H1 (cell line): ENCODE results near the gene TLCD5. TPM values are rescaled to one million over a fixed set of nuclear protein-coding genes. Genes with fewer than 3 reads are reported as not detected.

ENCODE experiments used
- CTCF ChIA-PET: fragments of 300-600 bp; sonication (Branson Sonifier 250); formaldehyde crosslinking; loops from one replicate; lab custom pipeline; 2021; ENCODE audit not compliant: partially characterized antibody; lab: Charles Lee
- POLR2A ChIA-PET: fragments of 300-600 bp; sonication (Branson Sonifier 250); formaldehyde crosslinking; loops from one replicate; lab custom pipeline; 2021; ENCODE audit warnings: inconsistent platforms; ENCODE audit not compliant: partially characterized antibody; lab: Charles Lee
- DNase-seq, 2 experiments: peaks; one replicate each; pipeline versions ENCODE4 v3.0.0 to v3.0.0-alpha.2; 2010 to 2022; ENCODE audit warnings: low spot score in 2 of 2, low read depth in 1 of 2, mixed read lengths in 1 of 2
- FAIRE-seq: peaks from 2 replicates; lab custom pipeline; 2011; peaks lifted over from hg19 to GRCh38; lab: Jason Lieb, UNC
- H2AFZ ChIP-seq: 2 replicates; pipeline ENCODE4 v1.8.1; 2012; ENCODE audit warnings: low read length, inconsistent platforms
- H2AK5ac ChIP-seq: 2 replicates; pipeline ENCODE4 v1.6.1; 2013; ENCODE audit warnings: low read depth, low read length
- H2BK120ac ChIP-seq: replicated peaks from 2 replicates; pipeline ENCODE3; 2013; ENCODE audit warnings: low read depth, low read length, inconsistent platforms
- H2BK12ac ChIP-seq: 2 replicates; pipeline ENCODE4 v1.6.1; 2013; ENCODE audit warnings: low read depth, low read length
- H2BK15ac ChIP-seq: 2 replicates; pipeline ENCODE4 v1.6.1; 2013; ENCODE audit warnings: low read length
- H2BK20ac ChIP-seq: 2 replicates; pipeline ENCODE4 v1.6.1; 2013; ENCODE audit warnings: low read length
- H2BK5ac ChIP-seq: 2 replicates; pipeline ENCODE4 v1.6.1; 2013; ENCODE audit warnings: low read depth, low read length
- H3K14ac ChIP-seq: 2 replicates; pipeline ENCODE4 v1.6.1; 2013; ENCODE audit warnings: inconsistent platforms; ENCODE audit not compliant: insufficient read length
- H3K18ac ChIP-seq: 2 replicates; pipeline ENCODE4 v1.6.1; 2013; ENCODE audit warnings: low read length; ENCODE audit errors: extremely low read depth
- H3K23ac ChIP-seq: 2 replicates; pipeline ENCODE4 v1.6.1; 2013; ENCODE audit warnings: inconsistent platforms; ENCODE audit not compliant: insufficient read length
- H3K23me2 ChIP-seq: 2 replicates; pipeline ENCODE4 v1.6.1; 2013; ENCODE audit warnings: low read depth, low read length
- H3K27ac ChIP-seq: 2 replicates; pipeline ENCODE4 v1.6.1; 2011; ENCODE audit warnings: low read depth, low read length, inconsistent platforms
- H3K27me3 ChIP-seq, 4 experiments: replicated peaks in 1 of 4; 1 replicate in 1 of 4; 2 replicates in 3 of 4; pipeline versions ENCODE4 v1.6.1 to v1.8.1; 2011 to 2013; ENCODE audit warnings: low read length in 3 of 4, mild to moderate bottlenecking in 3 of 4, inconsistent platforms in 2 of 4, mixed read lengths in 2 of 4, moderate library complexity in 1 of 4; ENCODE audit not compliant: control insufficient read depth in 3 of 4, insufficient read depth in 3 of 4; ENCODE audit errors: extremely low read depth in 1 of 4
- H3K36me3 ChIP-seq, 4 experiments: 2 replicates each; pipeline versions ENCODE4 v1.6.1 to v1.8.1; 2011 to 2013; ENCODE audit warnings: mild to moderate bottlenecking in 4 of 4, low read length in 3 of 4, moderate library complexity in 2 of 4, control low read depth in 1 of 4, inconsistent platforms in 1 of 4; ENCODE audit not compliant: insufficient read depth in 4 of 4, control insufficient read depth in 2 of 4
- H3K4ac ChIP-seq: replicated peaks from 2 replicates; pipeline ENCODE3; 2013; ENCODE audit warnings: low read length, low read depth, mixed read lengths, inconsistent platforms; ENCODE audit not compliant: insufficient read length
- H3K4me1 ChIP-seq, 4 experiments: replicated peaks in 1 of 4; 1 replicate in 1 of 4; 2 replicates in 3 of 4; pipeline versions ENCODE4 v1.6.1 to v1.8.1; 2011 to 2013; ENCODE audit warnings: low read length in 3 of 4, inconsistent platforms in 2 of 4, mixed read lengths in 1 of 4; ENCODE audit not compliant: insufficient read depth in 4 of 4, control insufficient read depth in 3 of 4
- H3K4me2 ChIP-seq, 2 experiments: 2 replicates each; pipeline versions ENCODE4 v1.6.1 to v1.8.1; 2011 to 2013; ENCODE audit warnings: low read depth in 2 of 2, low read length in 2 of 2, control low read depth in 1 of 2, inconsistent platforms in 1 of 2, mild to moderate bottlenecking in 1 of 2; ENCODE audit not compliant: insufficient read depth in 1 of 2
- H3K4me3 ChIP-seq, 4 experiments: fragments of 200-600, 300-600 bp in 1 of 4; sonication (generic), shearing (Covaris generic), sonication (Bioruptor Twin) in 1 of 4; 2 replicates each; pipeline versions ENCODE4 v1.5.1 to v1.8.1; 2011 to 2016; ENCODE audit warnings: low read length in 4 of 4, low read depth in 3 of 4, control low read depth in 2 of 4, inconsistent platforms in 2 of 4, mild to moderate bottlenecking in 2 of 4, mixed read lengths in 1 of 4, moderate library complexity in 1 of 4; ENCODE audit not compliant: insufficient read depth in 2 of 4; ENCODE audit errors: extremely low read depth in 1 of 4
- H3K56ac ChIP-seq: replicated peaks from 2 replicates; pipeline ENCODE3; 2013; ENCODE audit warnings: low read depth, mild to moderate bottlenecking, mixed read lengths, low read length, inconsistent platforms; ENCODE audit not compliant: insufficient read length
- H3K79me1 ChIP-seq: 2 replicates; pipeline ENCODE4 v1.6.1; 2013; ENCODE audit warnings: low read depth, low read length, control low read depth
- H3K79me2 ChIP-seq, 2 experiments: 2 replicates each; pipeline versions ENCODE4 v1.6.1 to v1.8.1; 2012 to 2013; ENCODE audit warnings: low read length in 2 of 2, mild to moderate bottlenecking in 2 of 2, inconsistent platforms in 1 of 2; ENCODE audit not compliant: insufficient read depth in 2 of 2, control insufficient read depth in 1 of 2
- H3K9ac ChIP-seq, 4 experiments: replicated peaks in 1 of 4; 1 replicate in 1 of 4; 2 replicates in 3 of 4; pipeline versions ENCODE4 v1.6.1 to v1.8.1; 2011 to 2013; ENCODE audit warnings: low read depth in 3 of 4, low read length in 3 of 4, control low read depth in 2 of 4, mild to moderate bottlenecking in 2 of 4, moderate library complexity in 2 of 4, inconsistent platforms in 1 of 4; ENCODE audit errors: extremely low read depth in 1 of 4
- H3K9me3 ChIP-seq, 2 experiments: 2 replicates each; pipeline versions ENCODE4 v1.6.1 to v1.8.1; 2012 to 2013; ENCODE audit warnings: mild to moderate bottlenecking in 2 of 2, moderate library complexity in 2 of 2, control low read depth in 1 of 2, inconsistent platforms in 1 of 2, low read depth in 1 of 2, low read length in 1 of 2, mixed read lengths in 1 of 2; ENCODE audit not compliant: insufficient read depth in 2 of 2
- H4K20me1 ChIP-seq, 2 experiments: replicated peaks in 1 of 2; 2 replicates each; pipeline versions ENCODE3 to v1.8.1; 2011 to 2013; ENCODE audit warnings: inconsistent platforms in 2 of 2, low read length in 2 of 2, mild to moderate bottlenecking in 1 of 2; ENCODE audit not compliant: insufficient read depth in 2 of 2, control insufficient read depth in 1 of 2
- H4K5ac ChIP-seq: 2 replicates; pipeline ENCODE4 v1.6.1; 2013; ENCODE audit warnings: low read length, low read depth, mixed read lengths, inconsistent platforms; ENCODE audit not compliant: insufficient read length
- H4K8ac ChIP-seq: 2 replicates; pipeline ENCODE4 v1.8.0; 2013; ENCODE audit warnings: mild to moderate bottlenecking, moderate library complexity, low read length, inconsistent platforms; ENCODE audit not compliant: insufficient read depth; ENCODE audit errors: extremely low read depth
- H4K91ac ChIP-seq: replicated peaks from 2 replicates; pipeline ENCODE3; 2013; ENCODE audit warnings: low read length, mixed read lengths, inconsistent platforms; ENCODE audit not compliant: insufficient read length
- CEBPB ChIP-seq: IDR thresholded peaks from 2 replicates; pipeline ENCODE4 v1.6.1; 2012; ENCODE audit warnings: low read depth, low read length
- EZH2 ChIP-seq: fragments of 200-600 bp; sonication (generic); IDR thresholded peaks from 2 replicates; pipeline ENCODE4 v1.7.1; 2012; ENCODE audit warnings: low read depth, mild to moderate bottlenecking, moderate library complexity, low read length, inconsistent platforms; ENCODE audit not compliant: severe bottlenecking
- GTF2F1 ChIP-seq: IDR thresholded peaks from 2 replicates; pipeline ENCODE4 v1.6.1; 2012; ENCODE audit warnings: low read depth, low read length, improper control_type of control experiment, borderline replicate concordance
- POLR2A ChIP-seq, 2 experiments: IDR thresholded peaks; 1 replicate in 1 of 2; 2 replicates in 1 of 2; pipeline ENCODE4 v1.6.1; 2011; ENCODE audit warnings: low read depth in 2 of 2, low read length in 2 of 2, mild to moderate bottlenecking in 2 of 2; ENCODE audit errors: control extremely low read depth in 1 of 2
- RXRA ChIP-seq: IDR thresholded peaks from 2 replicates; pipeline ENCODE4 v1.6.1; 2011; ENCODE audit warnings: low read depth, mild to moderate bottlenecking, low read length, moderate library complexity; ENCODE audit not compliant: insufficient read depth
- TAF1 ChIP-seq: IDR thresholded peaks from 2 replicates; pipeline ENCODE4 v1.6.1; 2011; ENCODE audit warnings: mild to moderate bottlenecking, low read depth, low read length
- TAF7 ChIP-seq: optimal IDR thresholded peaks from 2 replicates; pipeline ENCODE3; 2011; ENCODE audit warnings: low read depth, mild to moderate bottlenecking, inconsistent platforms, low read length, moderate library complexity, borderline replicate concordance
- WGBS, 2 experiments: shearing (Covaris generic) in 1 of 2; methylation state at CpG; one replicate each; pipeline versions ENCODE4 v1.1.6 to v1.1.7; 2013 to 2015; ENCODE audit warnings: low lambda C conversion rate in 2 of 2, mixed read lengths in 2 of 2, inconsistent platforms in 1 of 2, low coverage in 1 of 2, missing lambda C conversion rate in 1 of 2; ENCODE audit not compliant: insufficient replicate concordance in 2 of 2, insufficient coverage in 1 of 2, insufficient read length in 1 of 2; ENCODE audit errors: extremely low coverage in 1 of 2, missing lambda C conversion rate in 1 of 2; 5-methylcytosine and 5-hydroxymethylcytosine counted together
- polyA plus RNA-seq, 7 experiments: library from polyadenylated mRNA; depleted of rRNA in 3 of 7; stranded (reverse) in 5 of 7; unstranded in 2 of 7; fragments of >200 nt in 5 of 7; fragments of 200-250 nt in 2 of 7; gene quantifications; 1 replicate in 5 of 7; 2 replicates in 1 of 7; 4 replicates in 1 of 7; pipeline versions ENCODE4 v1.2.1 to v1.2.3, GENCODE V29; 2011 to 2013; ENCODE audit warnings: missing spikeins in 2 of 7, mixed read lengths in 2 of 7
- total RNA-seq: library from RNA; stranded (reverse); fragmentation: NEBNext Ultra II Directional; extraction: Animal tissue kit (Norgen Biotek cat#: 25700); gene quantifications from 2 replicates; pipeline ENCODE4 v1.2.1, GENCODE V29; 2021

TLCD5 gene
- total and polyA plus RNA-seq, 2 of the 8 experiments (the other 6 are each of a cell fraction or from before 2014, with no cell fraction given): 9.5 to 10.1 TPM

- WGBS, 2 experiments: 84 to 100% methylated on average over 2 to 4 of the region's 4 CpGs
- no peak overlapping the region for H3K9ac ChIP-seq
- H3K9me3 ChIP-seq: no peaks in the 10 kb centered on the region
- no peak overlapping the region for H2BK120ac ChIP-seq
- no peaks in the 10 kb centered on the region for H3K27me3 ChIP-seq
- H4K20me1 ChIP-seq: no peaks in the 10 kb centered on the region
- H2AFZ ChIP-seq: no peak overlapping the region
- no peak overlapping the region for H2BK20ac ChIP-seq
- ChIA-PET CTCF (interaction anchor here (0.6 to 10.4 kb wide), 4 partner anchors 10 to 537 kb away, joined by 3 to 89 read pairs (median 10); no protein-coding TSS in a partner anchor), POLR2A (no interaction called here)
- no peaks in the 10 kb centered on the region for H3K36me3 ChIP-seq
- no peak overlapping the region for H3K23ac ChIP-seq
- FAIRE-seq (no peak), DNase-seq (no peak)
- H3K4me2 ChIP-seq: no peak overlapping the region
- no peak overlapping the region for H2BK12ac ChIP-seq
- H2BK15ac ChIP-seq: no peak overlapping the region
- H2AK5ac ChIP-seq: no peak overlapping the region
- H3K4me1 ChIP-seq: peaks cover 0 to 7% (median 6%) of the 10 kb centered on the region in 4 experiments
- H4K5ac ChIP-seq: no peak overlapping the region
- H3K14ac ChIP-seq: no peak overlapping the region
- H3K27ac ChIP-seq: no peak overlapping the region
- H3K4ac ChIP-seq: no peak overlapping the region
- H3K18ac ChIP-seq: no peak overlapping the region
- no peak overlapping the region for H2BK5ac ChIP-seq
- H4K8ac ChIP-seq: no peak overlapping the region
- H4K91ac ChIP-seq: no peak overlapping the region
- H3K79me2 ChIP-seq: no peaks in the 10 kb centered on the region
- no peak overlapping the region for H3K56ac ChIP-seq
- no peaks in the 10 kb centered on the region for H3K79me1 ChIP-seq
- H3K23me2 ChIP-seq: no peaks in the 10 kb centered on the region
- no peak overlapping the region for H3K4me3 ChIP-seq
- TF ChIP-seq GTF2F1 (no peak), RXRA (no peak), POLR2A (IDR thresholded peaks at IDR 0.05; ENCODE audit: control extremely low read depth in 1 of 2, low read depth in 2 of 2, low read length in 2 of 2) (no peak), TAF1 (no peak), TAF7 (no peak), CEBPB (no peak), EZH2 (no peak)
These were observed 6.2 kb upstream of the TLCD5 start for GRCh38 chr11:120318906-120319305.
